Measurements from ENCODE around the gene JSRP1.

Gene JSRP1

DNA sequence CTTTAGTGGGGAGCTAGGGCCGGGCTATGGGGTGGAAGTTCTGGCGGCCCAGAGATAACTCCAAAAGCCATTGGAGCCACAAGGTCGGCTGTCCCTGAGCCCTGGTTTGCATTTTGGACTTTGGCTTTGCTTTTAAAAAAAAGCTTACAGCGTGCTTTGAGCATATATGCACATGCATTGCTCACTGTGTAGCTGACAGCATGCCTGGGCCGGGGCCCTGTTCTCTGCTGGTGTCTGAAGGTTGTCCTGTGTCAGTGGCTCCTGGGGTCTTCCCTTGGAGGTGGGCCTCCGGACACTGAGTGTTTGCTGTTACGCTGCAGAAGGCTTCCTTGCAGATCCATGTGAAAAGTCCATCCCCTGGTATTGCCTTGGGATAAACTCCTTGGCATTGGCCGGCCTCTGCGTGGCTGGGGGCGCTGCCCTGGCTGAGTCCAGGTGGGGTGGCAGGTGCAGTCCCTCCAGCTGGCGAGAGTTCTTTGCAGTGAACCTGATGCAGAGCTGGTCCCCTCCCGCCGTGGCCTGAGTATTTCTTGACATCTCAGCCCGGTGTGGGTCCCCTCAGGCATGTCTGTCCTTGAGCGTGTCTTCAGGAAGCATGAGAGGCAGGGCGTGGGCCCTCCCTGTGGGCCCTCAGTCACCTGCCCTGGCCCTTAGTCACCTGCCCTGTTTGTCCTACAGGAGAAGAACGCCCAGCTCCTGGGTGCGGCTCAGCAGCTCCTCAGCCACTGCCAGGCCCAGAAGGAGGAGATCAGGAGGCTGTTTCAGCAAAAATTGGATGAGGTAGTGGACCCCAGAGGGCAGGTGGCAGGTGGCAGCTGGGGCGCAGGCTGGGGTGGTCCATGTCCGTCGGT is 43.1 kb downstream of the JSRP1 start:
- FAIRE-seq, result no peak

DNA sequence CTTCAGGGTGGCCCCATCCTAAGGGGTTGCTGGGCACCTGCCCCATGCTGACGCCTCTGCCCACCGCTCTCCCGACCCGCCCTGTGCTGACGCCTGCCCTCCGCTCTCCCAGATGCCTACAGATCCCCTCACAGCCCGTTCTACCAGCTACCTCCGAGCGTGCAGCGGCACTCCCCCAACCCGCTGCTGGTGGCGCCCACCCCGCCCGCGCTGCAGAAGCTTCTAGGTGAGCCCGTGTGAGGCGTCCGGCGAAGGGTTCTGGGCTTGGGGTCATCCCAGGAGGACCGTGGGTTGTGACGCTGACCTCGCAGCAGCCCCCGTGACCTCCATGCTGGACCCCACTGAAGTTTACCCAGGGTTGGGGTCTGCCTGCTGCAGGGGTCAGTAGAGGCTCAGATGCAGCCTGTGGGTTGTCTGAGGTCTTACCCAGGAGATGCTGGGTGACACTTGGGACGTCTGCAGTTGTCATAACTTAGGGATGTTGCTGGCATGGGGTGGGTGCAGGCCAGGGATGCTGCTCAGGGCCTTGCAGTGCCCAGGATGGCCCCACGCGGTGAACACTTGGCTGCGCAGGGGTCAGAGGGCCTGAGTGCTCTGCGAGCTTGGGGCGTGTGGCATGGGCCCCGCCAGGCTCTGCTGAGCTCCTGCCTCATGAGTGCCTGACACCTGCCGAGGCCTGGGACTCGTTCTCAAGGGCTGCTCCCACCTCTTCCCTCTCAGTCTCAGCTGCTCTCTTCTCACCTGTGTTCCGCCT is 45.1 kb downstream of the JSRP1 start:
- FAIRE-seq, result no peak

DNA sequence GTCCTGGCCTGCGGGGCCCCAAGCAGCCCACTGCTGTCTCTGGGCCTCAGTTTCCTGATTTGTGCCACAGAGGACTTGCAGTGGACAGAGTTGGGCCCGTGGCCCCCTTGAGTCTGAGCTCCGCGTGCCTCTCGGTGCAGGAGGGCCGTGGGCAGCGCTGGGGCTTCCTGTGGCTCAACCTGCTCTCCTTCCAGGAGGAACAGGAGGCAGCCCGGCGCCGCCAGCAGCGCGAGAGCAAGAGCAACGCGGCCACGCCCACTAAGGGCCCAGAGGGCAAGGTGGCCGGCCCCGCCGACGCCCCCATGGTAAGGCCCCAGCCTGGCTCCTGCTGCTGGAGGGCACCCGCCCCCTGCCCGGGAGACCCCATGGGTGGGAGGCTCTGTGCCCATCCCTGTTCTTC is 46.0 kb downstream of the JSRP1 start:
- FAIRE-seq, result no peak

DNA sequence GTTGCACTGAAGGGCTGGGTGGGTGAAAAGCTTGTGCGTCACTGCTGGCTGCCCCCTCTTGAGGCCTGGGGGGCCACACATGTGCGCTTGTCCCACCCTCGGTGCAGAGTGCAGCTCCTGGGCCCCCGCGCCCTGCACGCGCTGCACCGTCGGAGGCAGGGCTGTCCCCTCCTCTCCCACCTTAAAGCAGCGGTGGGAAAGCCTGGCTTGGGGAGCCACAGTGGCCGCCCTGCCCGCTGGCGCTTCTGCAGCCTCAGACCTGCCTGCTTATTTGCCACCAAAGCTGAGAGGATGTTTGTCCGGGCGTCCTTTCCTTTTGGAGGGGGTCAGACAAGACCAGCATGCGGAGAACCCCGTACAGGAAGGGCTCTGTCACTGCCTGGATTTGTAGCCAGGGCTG is 46.8 kb downstream of the JSRP1 start:
- no peak for FAIRE-seq

DNA sequence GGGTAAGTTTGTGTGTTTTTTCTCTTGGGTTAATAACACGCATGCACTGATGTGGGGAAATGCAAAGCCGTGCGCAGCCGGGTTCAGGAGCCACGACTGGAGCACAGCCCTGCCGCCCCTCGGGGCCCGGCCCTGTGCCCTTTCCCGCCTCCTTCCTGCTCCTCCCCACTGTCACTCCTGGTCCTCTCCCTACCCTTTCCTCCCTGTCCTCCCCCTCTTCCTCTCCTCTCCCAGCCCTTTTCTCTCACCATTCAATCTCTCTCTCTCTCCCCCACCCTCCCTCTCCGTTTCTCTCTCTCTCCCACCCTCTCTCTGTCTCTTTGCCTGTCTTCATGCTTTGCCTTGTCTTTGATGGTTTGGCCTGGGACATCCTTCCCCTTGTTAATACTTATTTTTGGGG is 47.2 kb downstream of the JSRP1 start:
- FAIRE-seq, result no peak

DNA sequence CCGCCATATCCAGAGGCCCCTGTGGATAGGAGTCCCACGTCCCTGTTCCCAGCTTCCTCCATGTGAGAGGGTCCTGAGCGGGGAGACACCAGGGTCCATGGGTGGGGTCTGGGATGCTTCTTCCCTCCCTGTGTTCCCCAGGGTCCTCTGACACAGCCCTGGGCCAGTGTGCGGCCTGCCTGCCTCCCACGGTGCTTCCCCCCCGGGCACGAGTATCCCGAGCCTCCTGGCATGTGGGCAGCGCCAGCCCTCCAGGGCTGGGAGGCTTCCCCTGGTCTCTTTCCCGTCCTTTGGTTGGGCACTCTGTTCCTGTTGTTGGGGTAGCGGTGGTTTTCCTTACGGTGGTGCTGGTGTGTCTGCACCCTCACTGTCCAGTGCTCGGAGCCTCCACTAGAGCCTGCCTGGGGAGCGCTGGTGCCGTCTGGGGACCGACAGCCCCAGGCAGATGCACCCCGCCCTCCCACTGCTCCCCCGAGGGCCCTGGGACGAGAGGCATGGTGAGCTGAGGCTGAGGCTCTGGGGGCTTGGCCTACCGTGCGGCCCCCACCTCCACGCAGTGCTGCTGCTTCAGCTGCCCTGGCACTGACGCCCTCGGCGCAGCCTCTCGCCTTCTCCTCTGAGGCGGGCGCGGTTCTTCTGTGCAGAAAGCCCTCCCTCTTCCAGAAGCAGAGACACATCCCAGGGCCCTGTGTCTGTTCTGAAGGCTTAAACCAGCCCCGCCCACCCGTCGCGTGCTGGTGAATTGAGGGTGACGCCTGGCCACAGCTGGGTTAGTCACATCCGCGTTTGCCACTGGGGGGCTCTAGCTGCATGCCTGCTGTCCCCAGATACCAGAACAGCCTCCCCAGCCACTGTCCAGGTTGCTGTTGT is 48.0 kb downstream of the JSRP1 start:
- FAIRE-seq, result no peak

DNA sequence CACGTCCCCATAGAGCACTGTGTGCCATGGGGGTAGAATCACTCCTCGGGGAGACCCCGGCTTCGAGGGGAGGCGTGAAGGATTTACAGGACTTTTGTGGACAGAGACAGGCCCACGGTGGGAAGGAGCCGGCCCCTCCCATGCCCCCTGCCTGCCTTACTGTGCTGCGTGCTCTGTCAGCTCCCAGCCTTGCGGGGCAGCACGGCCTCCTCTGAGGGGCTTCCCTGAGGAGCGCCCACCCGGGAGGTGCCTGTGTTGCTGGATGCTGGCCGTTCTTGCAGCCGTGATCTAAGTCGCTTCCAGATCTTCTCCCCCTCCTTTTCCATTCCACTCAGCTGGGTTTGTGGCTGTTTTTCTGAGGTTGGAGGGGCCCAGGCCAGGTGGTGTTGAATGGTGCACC is 49.2 kb downstream of the JSRP1 start:
- no peak for FAIRE-seq

DNA sequence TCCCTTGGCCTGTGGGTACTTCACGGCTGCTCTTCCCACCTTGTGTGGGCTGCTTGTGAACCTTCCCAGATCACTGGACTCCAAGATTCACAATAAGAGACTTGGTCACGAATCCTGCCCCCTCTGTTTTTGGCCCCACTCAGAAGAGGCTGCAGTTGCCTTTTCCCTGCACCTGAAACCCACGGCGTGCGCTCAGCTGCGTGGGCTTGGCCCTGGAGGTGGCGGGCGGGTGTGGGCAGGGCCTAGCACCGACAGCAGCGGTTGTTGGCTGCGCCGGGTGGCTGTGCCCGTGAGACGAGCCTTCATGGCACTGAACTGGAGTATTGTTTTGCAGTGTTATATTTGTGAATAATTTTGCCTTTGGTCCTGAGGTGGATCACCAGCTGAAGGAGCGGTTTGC is 53.9 kb downstream of the JSRP1 start:
- FAIRE-seq, result no peak

Data from TTC549 (cell line).